ENCODE results near the gene GOLGA3. TPM values are rescaled to one million over a fixed set of nuclear protein-coding genes. Genes with fewer than 3 reads are reported as not detected.

Gene GOLGA3
- polyA plus RNA-seq, 1 donor (not counting 4 experiments of a cell fraction or from before 2014, with no cell fraction given): 11.0 TPM

- Histone ChIP-seq H3K4me3 (ENCODE audit: control insufficient read depth in 2 of 3, extremely low read depth in 1 of 3, insufficient read depth in 2 of 3, low read depth in 1 of 3, low read length in 3 of 3) (no peak overlapping the region), H3K36me3 (ENCODE audit: control insufficient read depth in 2 of 2, extremely low read depth in 1 of 2, insufficient read depth in 2 of 2, low read length in 2 of 2) (peaks cover 51 to 64% of the 10 kb centered on the region in 2 experiments), H3K27ac (ENCODE audit: control insufficient read depth, insufficient read depth, low read length) (no peak overlapping the region), H3K9ac (ENCODE audit: control insufficient read depth, extremely low read depth, insufficient read depth, low read length) (no peak overlapping the region), H3K9me3 (ENCODE audit: control insufficient read depth, low read depth, low read length) (no peaks in the 10 kb centered on the region), H3K27me3 (ENCODE audit: control insufficient read depth, extremely low read depth, insufficient read depth, low read length) (no peaks in the 10 kb centered on the region), H2AFZ (ENCODE audit: control insufficient read depth, low read length) (no peak overlapping the region), H3K4me1 (ENCODE audit: control insufficient read depth, extremely low read depth, insufficient read depth, low read length) (no peaks in the 10 kb centered on the region), H3K79me2 (ENCODE audit: control insufficient read depth, insufficient read depth, low read length) (peaks cover 90% of the 10 kb centered on the region), H4K20me1 (ENCODE audit: control insufficient read depth, extremely low read depth, insufficient read depth, low read length) (peaks cover 38% of the 10 kb centered on the region), H3K9me1 (ENCODE audit: control insufficient read depth, extremely low read depth, insufficient read depth, low read length) (no peaks in the 10 kb centered on the region), H3K4me2 (ENCODE audit: control insufficient read depth, extremely low read depth, insufficient read depth, low read depth, low read length) (no peak overlapping the region)
- FAIRE-seq (no peak), DNase-seq (ENCODE audit: low read depth, low spot score) (no peak)
- no peak for TF ChIP-seq EZH2 (IDR thresholded peaks at IDR 0.05; ENCODE audit: low read length)
- dilution Hi-C loops (cut with MboI; ENCODE audit: extremely low pct_ligation_motif_present, low sequenced_read_pairs): no loop called here
Observed at GRCh38 chr12:132748319-132748718, 80.3 kb downstream of the GOLGA3 start.

GRCh38 chr12:132747896-132748295, 80.8 kb downstream of the GOLGA3 start:
- no peak for DNase-seq (ENCODE audit: low read depth, low spot score)
- H3K4me2 ChIP-seq (ENCODE audit: control insufficient read depth, extremely low read depth, insufficient read depth, low read depth, low read length): no peak overlapping the region
- H3K9me3 ChIP-seq (ENCODE audit: control insufficient read depth, low read depth, low read length): no peaks in the 10 kb centered on the region
- no peaks in the 10 kb centered on the region for H3K9me1 ChIP-seq (ENCODE audit: control insufficient read depth, extremely low read depth, insufficient read depth, low read length)
- FAIRE-seq: no peak
- H3K27ac ChIP-seq (ENCODE audit: control insufficient read depth, insufficient read depth, low read length): no peak overlapping the region
- TF ChIP-seq EZH2 (IDR thresholded peaks at IDR 0.05; ENCODE audit: low read length) (no peak), CTCF (optimal IDR thresholded peaks at IDR 0.05 in 1 of 3, IDR thresholded peaks at IDR 0.05 in 1 of 3, conservative IDR thresholded peaks at IDR 0.05 in 1 of 3; ENCODE audit: extremely low read depth in 1 of 3, insufficient read depth in 2 of 3, low read length in 3 of 3) (no peak)
- no peaks in the 10 kb centered on the region for H3K4me1 ChIP-seq (ENCODE audit: control insufficient read depth, extremely low read depth, insufficient read depth, low read length)
- H3K36me3 ChIP-seq (ENCODE audit: control insufficient read depth in 2 of 2, extremely low read depth in 1 of 2, insufficient read depth in 2 of 2, low read length in 2 of 2): peaks cover 54 to 63% of the 10 kb centered on the region in 2 experiments
- no peak overlapping the region for H2AFZ ChIP-seq (ENCODE audit: control insufficient read depth, low read length)
- peaks cover 34% of the 10 kb centered on the region for H4K20me1 ChIP-seq (ENCODE audit: control insufficient read depth, extremely low read depth, insufficient read depth, low read length)
- dilution Hi-C loops (cut with MboI; ENCODE audit: extremely low pct_ligation_motif_present, low sequenced_read_pairs): no loop called here
- H3K4me3 ChIP-seq (ENCODE audit: control insufficient read depth in 2 of 3, extremely low read depth in 1 of 3, insufficient read depth in 2 of 3, low read depth in 1 of 3, low read length in 3 of 3): no peak overlapping the region
- peaks cover 90% of the 10 kb centered on the region for H3K79me2 ChIP-seq (ENCODE audit: control insufficient read depth, insufficient read depth, low read length)
- no peak overlapping the region for H3K9ac ChIP-seq (ENCODE audit: control insufficient read depth, extremely low read depth, insufficient read depth, low read length)
- H3K27me3 ChIP-seq (ENCODE audit: control insufficient read depth, extremely low read depth, insufficient read depth, low read length): no peaks in the 10 kb centered on the region

- H3K27me3 ChIP-seq (ENCODE audit: control insufficient read depth, extremely low read depth, insufficient read depth, low read length): no peaks in the 10 kb centered on the region
- dilution Hi-C loops (cut with MboI; ENCODE audit: extremely low pct_ligation_motif_present, low sequenced_read_pairs): no loop called here
- TF ChIP-seq CTCF (optimal IDR thresholded peaks at IDR 0.05 in 1 of 3, IDR thresholded peaks at IDR 0.05 in 1 of 3, conservative IDR thresholded peaks at IDR 0.05 in 1 of 3; ENCODE audit: extremely low read depth in 1 of 3, insufficient read depth in 2 of 3, low read length in 3 of 3) (no peak), EZH2 (IDR thresholded peaks at IDR 0.05; ENCODE audit: low read length) (no peak)
- no peaks in the 10 kb centered on the region for H3K4me1 ChIP-seq (ENCODE audit: control insufficient read depth, extremely low read depth, insufficient read depth, low read length)
- no peak overlapping the region for H2AFZ ChIP-seq (ENCODE audit: control insufficient read depth, low read length)
- H4K20me1 ChIP-seq (ENCODE audit: control insufficient read depth, extremely low read depth, insufficient read depth, low read length): peaks cover 32% of the 10 kb centered on the region
- FAIRE-seq (no peak), DNase-seq (ENCODE audit: low read depth, low spot score) (no peak)
- peaks cover 55 to 68% of the 10 kb centered on the region in 2 experiments for H3K36me3 ChIP-seq (ENCODE audit: control insufficient read depth in 2 of 2, extremely low read depth in 1 of 2, insufficient read depth in 2 of 2, low read length in 2 of 2)
- no peak overlapping the region for H3K4me3 ChIP-seq (ENCODE audit: control insufficient read depth in 2 of 3, extremely low read depth in 1 of 3, insufficient read depth in 2 of 3, low read depth in 1 of 3, low read length in 3 of 3)
- peaks cover 90% of the 10 kb centered on the region for H3K79me2 ChIP-seq (ENCODE audit: control insufficient read depth, insufficient read depth, low read length)
- H3K9me3 ChIP-seq (ENCODE audit: control insufficient read depth, low read depth, low read length): no peaks in the 10 kb centered on the region
- no peak overlapping the region for H3K27ac ChIP-seq (ENCODE audit: control insufficient read depth, insufficient read depth, low read length)
- H3K9ac ChIP-seq (ENCODE audit: control insufficient read depth, extremely low read depth, insufficient read depth, low read length): no peak overlapping the region
- no peak overlapping the region for H3K4me2 ChIP-seq (ENCODE audit: control insufficient read depth, extremely low read depth, insufficient read depth, low read depth, low read length)
- H3K9me1 ChIP-seq (ENCODE audit: control insufficient read depth, extremely low read depth, insufficient read depth, low read length): no peaks in the 10 kb centered on the region
Observed at GRCh38 chr12:132747395-132747794, 81.3 kb downstream of the GOLGA3 start.

Data from keratinocyte (primary cell).